A549 (cell line): Measurements from ENCODE around the gene RARG.

ENCODE experiments used
- BHLHE40 ChIP-seq: IDR thresholded peaks from 2 replicates; pipeline ENCODE4 v1.6.1; 2012; ENCODE audit warnings: low read depth, low read length, inconsistent platforms
- CTCF ChIP-seq: fragments of >200 bp; sonication (Bioruptor Twin); formaldehyde crosslinking; IDR thresholded peaks from 3 replicates; pipeline ENCODE4 v1.5.1; 2016
- ELK1 ChIP-seq: fragments of 150-350 bp; IDR thresholded peaks from 2 replicates; pipeline ENCODE4 v1.6.1; 2014; ENCODE audit warnings: low read depth, mild to moderate bottlenecking, low read length
- HOXB13 ChIP-seq: fragments of 250-450 bp; sonication (Bioruptor Pico); IDR thresholded peaks from 2 replicates; pipeline ENCODE4 v1.5.0; 2020; ENCODE audit warnings: low read depth, mild to moderate bottlenecking, moderate library complexity
- POLR2A ChIP-seq: IDR thresholded peaks from 2 replicates; pipeline ENCODE4 v1.6.1; 2012; ENCODE audit warnings: mild to moderate bottlenecking, low read length
- RAD21 ChIP-seq, 2 experiments: fragments of >200 bp in 1 of 2; sonication (Bioruptor Twin) in 1 of 2; formaldehyde crosslinking in 1 of 2; IDR thresholded peaks in 1 of 2; conservative IDR thresholded peaks in 1 of 2; 2 replicates in 1 of 2; 3 replicates in 1 of 2; pipeline ENCODE4 v1.6.1; 2012 to 2018; ENCODE audit warnings: inconsistent platforms in 1 of 2
- RCOR1 ChIP-seq: fragments of 150-350 bp; IDR thresholded peaks from 2 replicates; pipeline ENCODE4 v1.6.1; 2014; ENCODE audit warnings: antibody characterized with exemption, low read length, low read depth
- REST ChIP-seq: fragments of 200-600 bp; sonication (generic); IDR thresholded peaks from 2 replicates; pipeline ENCODE4 v1.6.1; 2016; ENCODE audit warnings: antibody characterized with exemption, mild to moderate bottlenecking, moderate library complexity
- RFX5 ChIP-seq: fragments of 450-650 bp; IDR thresholded peaks from 2 replicates; pipeline ENCODE4 v1.7.1; 2014; ENCODE audit warnings: antibody characterized with exemption, mild to moderate bottlenecking, moderate library complexity

- TF ChIP-seq BHLHE40 (no peak), REST (no peak), RAD21 (conservative IDR thresholded peaks at IDR 0.05 in 1 of 2, IDR thresholded peaks at IDR 0.05 in 1 of 2) (no peak), HOXB13 (no peak), RFX5 (no peak), CTCF (no peak), RCOR1 (no peak), POLR2A (no peak), ELK1 (no peak)
These were observed 845 bp upstream of the RARG start for GRCh38 chr12:53232646-53233461.
